Upper lobe of right lung (tissue), 1 donor: ENCODE results near the gene NPAT. TPM values are rescaled to one million over a fixed set of nuclear protein-coding genes. Genes with fewer than 3 reads are reported as not detected.
"Not testable (repeated sequence)": the region's sequence is repeated elsewhere in the genome, so short reads cannot be mapped to it uniquely, and the experiment has no call there.

Source experiments
- ATAC-seq: fragments of 200-7000 bp; cut with Tn5 transposase; one replicate; pipeline ENCODE4 v1.9.1; 2020; ENCODE audit warnings: mild to moderate bottlenecking, moderate library complexity
- DNase-seq: peaks from one replicate; pipeline ENCODE4 v3.0.0-alpha.2; 2020
- H3K27ac ChIP-seq: fragments of 200-600 bp; one replicate; pipeline ENCODE4 v1.8.0; 2022
- H3K27me3 ChIP-seq: fragments of 200-600 bp; one replicate; pipeline ENCODE4 v1.8.0; 2022; ENCODE audit warnings: mild to moderate bottlenecking
- H3K36me3 ChIP-seq: fragments of 200-600 bp; one replicate; pipeline ENCODE4 v1.8.0; 2022
- H3K4me1 ChIP-seq: fragments of 200-600 bp; one replicate; pipeline ENCODE4 v1.8.0; 2022
- H3K4me3 ChIP-seq: fragments of 200-600 bp; one replicate; pipeline ENCODE4 v1.8.0; 2022; ENCODE audit warnings: mild to moderate bottlenecking
- H3K9me3 ChIP-seq: fragments of 200-600 bp; one replicate; pipeline ENCODE4 v1.8.0; 2022
- intact Hi-C: fragments of 100-400 bp; cut with DNase I; formaldehyde crosslinking; loops from one replicate; pipeline ENCODE4 v1.11.0; 2022
- total RNA-seq: library from RNA; stranded (reverse); fragmentation: NEBNext Ultra II Directional; extraction: Animal tissue kit (Norgen Biotek cat#: 25700); gene quantifications from one replicate; pipeline ENCODE4 v1.2.1, GENCODE V29; 2021
- TF ChIP-seq, protein P1 (sequence below): fragments of 200-600 bp; IDR thresholded peaks from one replicate; pipeline ENCODE4 v1.8.0; 2022; ENCODE audit warnings: antibody characterized with exemption
- donor health status: DM: no; HTN: yes; CAD: no; lungs with severe emphysema.

NPAT gene
- total RNA-seq, 1 donor from 2014 or later, result 15.0 TPM

DNA sequence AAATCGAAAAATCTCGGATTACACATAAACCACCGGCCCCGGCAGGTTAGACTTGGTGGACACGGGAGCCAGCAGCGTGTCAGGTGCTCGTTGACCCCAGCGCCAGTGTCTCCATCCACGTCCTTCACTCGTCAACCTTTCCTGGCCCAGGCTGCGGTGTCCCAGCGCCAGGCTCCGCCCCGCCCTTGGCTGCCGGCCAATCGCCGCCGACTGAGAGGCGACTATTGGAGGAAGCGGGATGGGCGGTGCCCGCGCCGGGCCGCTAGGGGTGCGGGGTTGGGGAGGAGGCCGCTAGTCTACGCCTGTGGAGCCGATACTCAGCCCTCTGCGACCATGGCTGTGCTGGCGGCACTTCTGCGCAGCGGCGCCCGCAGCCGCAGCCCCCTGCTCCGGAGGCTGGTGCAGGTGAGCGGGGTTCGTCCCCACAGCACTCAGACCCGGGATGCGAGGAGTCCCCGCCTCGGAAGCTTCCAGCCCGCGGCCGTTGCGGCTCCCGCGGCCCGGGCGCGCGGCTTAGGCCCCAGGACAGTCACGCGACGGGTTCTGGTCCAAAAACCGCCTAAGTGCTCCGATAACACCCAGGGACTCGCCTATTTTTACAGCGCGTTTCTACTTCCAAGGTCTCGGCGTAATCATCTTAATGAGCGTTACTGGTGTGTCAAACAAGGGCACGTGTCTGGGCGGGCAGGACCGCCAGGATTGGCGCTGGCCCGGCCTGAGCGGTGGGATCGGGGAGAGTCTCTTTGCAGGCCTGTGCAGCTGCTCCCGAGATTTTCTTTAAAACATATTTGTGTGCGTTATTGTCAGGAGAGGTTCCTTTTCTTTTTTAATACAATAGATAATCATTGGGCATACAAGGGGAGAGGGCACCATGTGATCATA is 100.9 kb downstream of the NPAT start, which contains the start of gene ACAT1:
Gene ACAT1 (plus strand): TSS at position 294 of the 882 bp plus-strand sequence. CDS start 40 bp downstream, at position 334.
- Histone ChIP-seq H3K27ac (peak within 1 kb of the TSS; percentile 90), H3K9me3 (no peaks in the 10 kb centered on the region), H3K4me1 (peaks cover 31% of the 10 kb centered on the region), H3K27me3 (no peaks in the 10 kb centered on the region), H3K36me3 (no peaks in the 10 kb centered on the region), H3K4me3 (peak within 1 kb of the TSS; percentile 68)
- TF ChIP-seq, protein P1, sequence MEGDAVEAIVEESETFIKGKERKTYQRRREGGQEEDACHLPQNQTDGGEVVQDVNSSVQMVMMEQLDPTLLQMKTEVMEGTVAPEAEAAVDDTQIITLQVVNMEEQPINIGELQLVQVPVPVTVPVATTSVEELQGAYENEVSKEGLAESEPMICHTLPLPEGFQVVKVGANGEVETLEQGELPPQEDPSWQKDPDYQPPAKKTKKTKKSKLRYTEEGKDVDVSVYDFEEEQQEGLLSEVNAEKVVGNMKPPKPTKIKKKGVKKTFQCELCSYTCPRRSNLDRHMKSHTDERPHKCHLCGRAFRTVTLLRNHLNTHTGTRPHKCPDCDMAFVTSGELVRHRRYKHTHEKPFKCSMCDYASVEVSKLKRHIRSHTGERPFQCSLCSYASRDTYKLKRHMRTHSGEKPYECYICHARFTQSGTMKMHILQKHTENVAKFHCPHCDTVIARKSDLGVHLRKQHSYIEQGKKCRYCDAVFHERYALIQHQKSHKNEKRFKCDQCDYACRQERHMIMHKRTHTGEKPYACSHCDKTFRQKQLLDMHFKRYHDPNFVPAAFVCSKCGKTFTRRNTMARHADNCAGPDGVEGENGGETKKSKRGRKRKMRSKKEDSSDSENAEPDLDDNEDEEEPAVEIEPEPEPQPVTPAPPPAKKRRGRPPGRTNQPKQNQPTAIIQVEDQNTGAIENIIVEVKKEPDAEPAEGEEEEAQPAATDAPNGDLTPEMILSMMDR, result peak; percentile 38
- intact Hi-C loops, result no loop called here
- ATAC-seq (peak; percentile 98), DNase-seq (peak; percentile 99)

- intact Hi-C loops, H3K27me3 ChIP-seq, ATAC-seq, H3K36me3 ChIP-seq, DNase-seq, H3K9me3 ChIP-seq: not testable (repeated sequence)
- Histone ChIP-seq H3K4me1 (peaks cover 31% of the 10 kb centered on the region), H3K27ac (peak overlapping the region; percentile 90), H3K4me3 (peak overlapping the region; percentile 68)
These were observed 101.5 kb downstream of the NPAT start for GRCh38 chr11:108120936-108121273.

DNA sequence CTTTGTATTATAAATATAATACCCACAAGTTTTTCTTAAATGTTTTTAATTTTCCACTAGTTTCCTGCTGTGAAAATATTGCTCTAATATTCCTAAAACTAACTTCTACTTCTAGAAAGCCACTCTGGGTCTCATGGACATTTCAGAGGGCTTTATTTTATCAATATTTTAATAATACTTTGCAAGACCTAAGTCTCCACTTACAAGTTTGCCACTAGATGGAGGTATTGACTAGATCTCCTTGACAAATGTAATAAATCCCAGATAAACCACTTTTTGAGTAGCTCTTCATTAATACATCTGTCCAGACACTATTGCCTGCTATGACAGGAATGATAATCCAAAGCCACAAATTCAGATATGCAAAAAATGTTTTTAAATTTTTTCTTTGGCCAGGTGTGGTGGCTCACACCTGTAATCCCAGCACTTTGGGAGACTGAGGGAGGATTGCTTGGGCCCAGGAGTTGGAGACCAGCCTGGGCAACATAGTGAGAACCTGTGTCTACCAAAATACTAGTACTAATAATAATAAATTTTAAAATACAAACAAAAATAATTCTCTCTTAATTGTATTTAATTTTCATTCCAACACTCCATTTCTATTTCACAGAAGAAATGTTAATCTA is 104.6 kb downstream of the NPAT start:
- no peak overlapping the region for H3K27ac ChIP-seq
- no peaks in the 10 kb centered on the region for H3K27me3 ChIP-seq
- H3K9me3 ChIP-seq, result no peaks in the 10 kb centered on the region
- DNase-seq, result no peak
- intact Hi-C loops, result no loop called here
- H3K36me3 ChIP-seq, result no peaks in the 10 kb centered on the region
- H3K4me1 ChIP-seq, result peaks cover 14% of the 10 kb centered on the region
- TF ChIP-seq, protein P1, result peak; percentile 57
- ATAC-seq, result no peak
- H3K4me3 ChIP-seq, result no peak overlapping the region

GRCh38 chr11:108115500-108116140 is 106.8 kb downstream of the NPAT start:
- H3K27me3 ChIP-seq, result no peaks in the 10 kb centered on the region
- ATAC-seq (peak; percentile 85), DNase-seq (peak; percentile 85)
- peak overlapping the region; percentile 47 for H3K27ac ChIP-seq
- H3K9me3 ChIP-seq, result no peaks in the 10 kb centered on the region
- H3K4me3 ChIP-seq, result no peak overlapping the region
- intact Hi-C loops, result no loop called here
- no peaks in the 10 kb centered on the region for H3K36me3 ChIP-seq
- TF ChIP-seq, protein P1, result no peak
- peaks cover 4% of the 10 kb centered on the region for H3K4me1 ChIP-seq

DNA sequence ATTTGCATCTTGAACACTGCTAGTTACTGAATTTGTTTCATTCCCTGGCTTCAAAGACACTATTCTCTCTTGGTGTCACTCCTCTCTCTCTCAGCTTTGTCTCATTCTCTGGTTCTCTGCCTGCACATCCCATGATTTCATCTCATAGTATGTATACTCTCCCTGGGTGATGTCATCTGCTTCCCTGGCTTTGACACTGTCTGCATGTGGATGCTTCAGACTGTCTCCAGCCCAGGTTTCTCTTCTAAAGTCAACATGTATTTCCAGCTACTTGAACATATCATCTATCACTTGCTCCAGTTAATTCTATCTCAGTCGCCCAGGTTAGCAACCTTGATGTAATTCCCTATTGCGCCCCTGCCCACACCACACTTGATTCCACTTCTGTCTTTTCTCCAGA is 110.4 kb downstream of the NPAT start:
- peaks cover 4% of the 10 kb centered on the region for H3K4me1 ChIP-seq
- no peaks in the 10 kb centered on the region for H3K27me3 ChIP-seq
- no peaks in the 10 kb centered on the region for H3K9me3 ChIP-seq
- no peak overlapping the region for H3K27ac ChIP-seq
- TF ChIP-seq, protein P1, result no peak
- H3K36me3 ChIP-seq, result peaks cover 11% of the 10 kb centered on the region
- no peak overlapping the region for H3K4me3 ChIP-seq
- intact Hi-C loops, result no loop called here
- ATAC-seq (no peak), DNase-seq (no peak)

DNA sequence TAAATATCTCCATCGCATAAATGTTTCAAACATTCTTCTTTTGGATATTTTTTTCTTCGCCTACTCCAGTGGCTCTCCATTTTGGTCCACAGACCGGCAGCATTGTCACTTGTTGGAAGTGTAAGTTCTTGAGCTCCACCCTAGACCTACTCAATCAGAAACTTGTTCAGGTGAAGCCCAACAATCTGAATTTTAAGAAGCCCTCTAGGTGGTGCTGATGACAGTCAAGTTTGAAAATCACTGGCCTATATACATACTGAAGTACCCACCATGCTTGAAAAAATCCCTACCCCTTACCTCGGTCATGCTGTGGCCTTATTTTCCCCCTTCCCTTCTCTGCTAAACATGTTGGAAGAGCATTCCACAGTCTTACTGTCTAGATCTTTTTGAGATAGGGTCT is 111.3 kb downstream of the NPAT start:
- Histone ChIP-seq H3K4me1 (peaks cover 4% of the 10 kb centered on the region), H3K4me3 (no peak overlapping the region), H3K27ac (no peak overlapping the region), H3K9me3 (no peaks in the 10 kb centered on the region), H3K27me3 (no peaks in the 10 kb centered on the region), H3K36me3 (peaks cover 18% of the 10 kb centered on the region)
- TF ChIP-seq, protein P1, result no peak
- no peak for ATAC-seq
- no peak for DNase-seq
- intact Hi-C loops, result no loop called here
